G401 (cell line): ENCODE results near the gene OPN3. TPM values are rescaled to one million over a fixed set of nuclear protein-coding genes. Genes with fewer than 3 reads are reported as not detected.

Experiments used
- DNase-seq: peaks from one replicate; pipeline ENCODE4 v3.0.0-alpha.2; 2015; ENCODE audit warnings: low spot score
- in situ Hi-C: cut with HindIII; loops from 2 replicates; pipeline ENCODE4 v1.10.0; 2016; ENCODE audit warnings: low sequenced_read_pairs, mixed read lengths
- total RNA-seq: library from RNA; depleted of rRNA; stranded (reverse); fragments of >200 nt; shearing (Covaris generic); gene quantifications from 2 replicates; pipeline ENCODE4 v1.2.3, GENCODE V29; 2014

OPN3 gene
- total RNA-seq, 1 experiment from 2014 or later: 14.4 TPM

DNA sequence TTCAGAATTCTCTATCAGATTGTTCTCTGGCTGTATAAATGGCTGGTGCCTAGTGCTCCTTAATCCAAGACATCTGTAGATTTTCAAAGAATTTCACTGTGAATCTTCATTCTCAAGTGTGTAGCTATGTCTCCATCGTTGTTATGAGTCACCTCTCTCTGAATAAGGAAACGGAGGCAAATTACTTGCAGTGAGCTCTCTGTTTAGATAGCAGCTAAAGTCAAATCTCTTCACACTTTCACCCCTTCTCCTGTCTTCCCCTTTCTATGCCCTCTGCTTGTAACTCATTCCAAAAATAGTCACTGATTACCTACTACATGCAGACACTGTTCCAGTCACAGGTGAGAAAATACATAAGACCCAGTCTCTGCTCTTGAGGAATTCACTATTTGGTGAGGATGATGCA, 39.7 kb downstream of the OPN3 start:
- in situ Hi-C loops: no loop called here
- DNase-seq: no peak

DNA sequence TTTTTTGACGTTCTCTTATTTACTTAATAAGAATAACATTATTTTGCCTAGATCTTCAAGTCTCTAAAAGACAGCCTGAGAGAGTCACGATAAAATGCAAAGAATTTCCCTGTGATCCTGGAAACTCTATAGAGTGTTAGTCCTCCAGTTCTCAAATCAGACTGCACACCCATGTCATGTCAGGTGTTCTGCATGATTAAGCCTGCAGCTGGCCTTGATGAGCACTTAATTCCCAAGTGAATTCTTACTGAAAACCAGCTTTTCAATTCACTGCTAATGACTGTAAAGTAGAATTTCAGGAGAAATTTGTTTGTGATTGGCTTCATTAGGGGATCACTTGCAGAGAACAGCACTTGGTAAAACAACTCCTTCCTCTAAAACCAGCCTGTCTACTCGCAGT, 41.9 kb downstream of the OPN3 start:
- DNase-seq: no peak
- in situ Hi-C loops: no loop called here

DNA sequence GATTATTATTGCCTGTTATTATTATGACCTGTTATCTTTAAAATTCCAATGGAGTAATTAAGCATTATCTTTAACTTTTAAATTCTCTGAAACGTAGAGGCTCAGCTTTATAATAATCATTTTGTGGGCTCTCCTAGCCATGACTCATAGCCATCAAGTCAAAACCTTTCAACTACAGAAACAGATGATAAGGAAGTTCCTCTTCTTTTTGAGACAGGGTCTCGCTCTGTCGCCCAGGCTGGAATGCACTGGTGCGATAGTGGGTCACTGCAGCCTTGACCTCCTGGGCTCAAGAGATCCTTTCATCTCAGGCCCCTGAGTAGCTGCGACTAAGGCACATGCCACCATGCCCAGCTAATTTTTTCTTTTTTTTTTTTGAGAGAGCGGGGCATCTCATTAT, 43.5 kb downstream of the OPN3 start:
- DNase-seq: no peak
- in situ Hi-C loops: no loop called here

DNA sequence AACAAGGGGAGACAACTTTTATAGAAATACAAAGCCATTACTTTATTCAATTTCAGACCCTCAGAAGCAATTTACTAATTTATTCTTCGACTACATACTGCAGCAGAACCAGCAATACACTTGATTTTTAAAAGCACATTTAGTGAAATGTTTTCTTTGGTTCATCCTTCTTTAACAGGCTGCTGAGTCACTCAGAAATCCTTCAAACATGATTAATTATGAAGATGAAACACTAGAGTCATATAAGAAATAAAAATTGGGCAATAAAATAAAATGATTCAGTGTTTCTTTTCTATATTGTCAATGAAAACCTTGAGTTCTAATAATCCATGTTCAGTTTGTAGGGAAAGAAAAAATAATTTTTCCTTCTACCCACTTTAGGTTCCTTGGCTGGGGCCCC, 47.0 kb downstream of the OPN3 start:
- in situ Hi-C loops: no loop called here
- no peak for DNase-seq

DNA sequence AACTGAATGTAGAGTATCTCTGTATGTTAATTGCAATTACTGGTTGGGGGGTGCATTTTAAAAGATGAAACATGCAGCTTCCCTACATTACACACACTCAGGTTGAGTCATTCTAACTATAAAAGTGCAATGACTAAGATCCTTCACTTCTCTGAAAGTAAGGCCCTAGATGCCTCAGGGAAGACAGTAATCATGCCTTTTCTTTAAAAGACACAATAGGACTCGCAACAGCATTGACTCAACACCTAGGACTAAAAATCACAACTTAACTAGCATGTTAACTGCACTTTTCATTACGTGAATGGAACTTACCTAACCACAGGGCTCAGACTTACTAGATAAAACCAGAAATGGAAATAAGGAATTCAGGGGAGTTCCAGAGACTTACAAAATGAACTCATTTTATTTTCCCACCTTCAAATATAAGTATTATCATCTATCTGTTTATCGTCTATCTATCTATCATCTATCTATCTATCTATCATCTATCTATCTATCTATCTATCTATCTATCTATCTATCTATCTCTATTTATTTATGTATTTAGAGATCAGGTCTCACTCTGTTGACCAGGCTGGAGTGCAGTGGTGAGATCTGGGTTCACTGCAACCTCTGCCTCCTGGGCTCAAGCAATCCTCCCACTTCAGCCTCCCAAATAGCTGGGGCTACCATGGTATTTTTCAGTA, 47.8 kb downstream of the OPN3 start:
- DNase-seq: no peak
- in situ Hi-C loops: no loop called here

DNA sequence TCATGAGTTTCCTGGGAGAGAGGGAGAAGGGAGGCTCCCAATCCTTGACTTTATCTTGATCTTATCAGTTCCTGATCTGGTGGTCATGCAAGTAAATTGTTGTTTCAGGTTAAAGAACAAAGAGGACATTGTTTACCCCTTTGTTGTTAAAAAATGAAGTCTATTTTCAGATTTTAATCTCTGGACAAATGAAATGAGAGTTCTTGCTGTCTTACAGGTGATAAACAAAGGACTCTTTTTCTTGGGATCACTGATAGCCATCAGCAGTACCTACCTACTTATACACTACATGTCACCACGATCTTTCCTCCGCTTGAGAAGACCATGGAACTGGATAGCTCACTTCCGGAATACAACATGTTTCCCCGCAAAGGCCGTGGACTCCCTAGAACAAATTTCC, 48.4 kb downstream of the OPN3 start:
- no peak for DNase-seq

DNA sequence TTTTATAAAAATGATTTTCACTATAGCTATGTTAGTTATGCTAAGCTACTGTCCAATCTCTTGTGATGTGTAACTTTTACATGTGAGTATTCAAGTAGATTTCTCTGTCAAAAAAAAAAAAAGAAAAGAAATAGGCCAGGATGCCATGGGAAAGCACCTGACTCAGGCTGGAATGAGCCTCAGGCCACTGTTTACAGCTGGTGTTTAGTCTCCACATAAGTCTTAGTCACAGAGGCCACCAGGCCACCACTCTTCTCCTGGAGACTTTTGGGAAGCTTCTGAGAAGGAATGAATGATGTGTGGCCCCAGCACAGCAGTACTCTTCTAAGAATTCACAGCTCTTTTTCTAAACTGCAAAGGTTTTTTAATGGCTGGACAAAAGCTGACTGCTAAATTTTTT, 48.9 kb downstream of the OPN3 start:
- in situ Hi-C loops: no loop called here
- DNase-seq: no peak

More for the DNA sequence above, 48.4 kb downstream of the OPN3 start:
- in situ Hi-C loops: no loop called here

DNA sequence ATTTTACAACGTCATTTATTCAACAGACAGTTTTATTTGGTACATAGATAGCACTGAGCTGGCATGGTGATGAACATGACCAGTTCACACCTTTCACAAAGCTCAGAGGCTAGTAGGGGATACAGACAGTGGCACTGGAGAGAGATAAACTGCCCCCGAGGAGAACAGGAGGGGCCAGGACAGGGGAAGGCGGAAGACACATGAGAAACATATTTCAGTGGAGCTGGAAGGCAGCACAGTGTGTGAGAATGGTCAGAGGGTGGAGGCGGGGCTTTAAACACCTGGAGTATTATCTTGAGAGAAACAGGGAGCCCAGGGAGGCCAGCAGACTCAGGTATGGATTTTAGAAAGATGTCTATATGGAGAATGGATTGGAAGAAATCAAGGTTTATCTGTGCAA, 49.5 kb downstream of the OPN3 start:
- in situ Hi-C loops: no loop called here
- DNase-seq: no peak

DNA sequence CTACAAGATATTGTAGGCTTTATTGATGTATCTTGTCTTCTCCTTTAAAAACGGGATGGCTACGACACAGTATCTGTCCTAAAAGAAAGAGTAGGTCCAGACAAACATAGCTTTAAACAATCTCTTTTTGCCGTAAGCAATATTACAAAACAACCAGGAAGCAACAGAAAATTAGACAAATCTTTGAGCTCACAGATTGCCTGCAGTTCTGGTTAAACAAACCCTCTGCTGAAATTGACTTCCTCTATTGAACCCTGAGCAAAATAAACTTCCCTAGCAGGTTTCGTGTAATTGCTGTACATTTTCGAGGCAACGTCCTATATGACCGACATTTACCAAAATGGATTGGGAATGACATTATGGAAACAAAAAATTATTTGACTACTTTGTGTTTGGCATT, 50.6 kb downstream of the OPN3 start:
- no peak for DNase-seq
- in situ Hi-C loops: no loop called here

DNA sequence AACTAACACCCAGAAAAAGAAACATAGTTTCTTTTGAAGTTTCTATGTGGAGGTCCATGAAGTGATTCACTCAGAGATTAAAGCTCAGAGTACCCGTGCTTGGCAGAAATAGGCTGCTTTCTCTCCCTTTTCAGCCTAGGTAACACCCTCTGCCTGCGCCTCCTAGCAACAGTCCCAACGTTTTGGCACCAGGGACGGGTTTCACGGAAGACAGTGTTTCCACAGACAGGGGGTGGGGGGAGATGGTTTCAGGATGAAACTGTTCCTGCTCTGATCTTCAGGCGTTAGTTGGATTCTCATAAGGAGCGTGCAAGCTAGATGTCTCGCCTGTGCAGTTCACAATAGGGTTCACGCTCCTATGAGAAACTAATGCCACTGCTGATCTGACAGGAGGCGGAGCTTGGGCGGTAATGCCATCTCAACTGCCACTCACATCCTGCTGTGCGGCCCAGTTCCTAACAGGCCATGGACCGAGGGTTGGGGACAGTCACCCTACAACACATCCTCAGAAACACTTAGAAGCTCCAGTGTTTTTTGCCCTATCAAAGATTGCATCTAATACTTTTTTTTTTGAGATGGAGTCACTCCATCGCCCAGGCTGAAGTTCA, 53.2 kb downstream of the OPN3 start:
- in situ Hi-C loops: no loop called here
- DNase-seq: peak; percentile 25

DNA sequence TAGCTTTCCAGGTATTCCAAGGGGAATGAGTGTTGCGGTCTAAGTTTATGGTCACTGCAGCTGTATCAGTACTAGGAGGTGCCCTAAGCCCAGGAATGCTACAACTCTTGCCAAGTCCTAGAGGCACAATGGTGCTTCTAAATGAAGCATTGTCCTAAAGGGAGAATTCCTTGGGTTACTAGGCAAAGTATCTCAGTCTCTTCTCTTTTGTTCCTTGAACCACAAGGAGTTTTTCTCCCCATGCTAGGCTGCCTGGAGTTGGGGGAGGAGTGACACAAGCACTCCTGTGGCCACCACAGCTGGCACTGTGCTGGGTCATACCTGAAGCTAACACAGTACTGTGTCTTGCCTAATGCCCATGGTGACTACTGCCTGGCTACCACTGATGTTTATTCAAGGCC, 57.2 kb downstream of the OPN3 start:
- in situ Hi-C loops: no loop called here
- DNase-seq: no peak

DNA sequence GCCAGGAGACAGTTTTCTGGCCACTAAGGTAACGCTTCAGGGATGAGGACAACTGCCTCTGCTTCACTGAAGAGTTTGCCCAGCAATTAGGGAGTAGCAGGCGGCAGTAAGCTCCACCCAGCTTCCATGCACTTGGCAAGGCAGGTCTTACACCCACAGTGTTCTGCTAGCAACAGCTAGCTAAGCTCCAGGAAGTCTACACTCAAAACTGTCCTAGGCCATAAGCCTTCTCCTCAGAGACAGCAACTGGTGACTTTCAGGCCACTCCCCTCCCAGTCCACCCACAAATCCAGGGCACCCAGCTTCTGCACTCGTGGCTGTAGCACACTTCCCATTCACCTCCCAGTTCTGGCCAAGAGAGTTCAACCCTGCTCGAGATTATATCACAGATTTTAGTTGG, 60.7 kb downstream of the OPN3 start:
- DNase-seq: no peak
- in situ Hi-C loops: no loop called here

DNA sequence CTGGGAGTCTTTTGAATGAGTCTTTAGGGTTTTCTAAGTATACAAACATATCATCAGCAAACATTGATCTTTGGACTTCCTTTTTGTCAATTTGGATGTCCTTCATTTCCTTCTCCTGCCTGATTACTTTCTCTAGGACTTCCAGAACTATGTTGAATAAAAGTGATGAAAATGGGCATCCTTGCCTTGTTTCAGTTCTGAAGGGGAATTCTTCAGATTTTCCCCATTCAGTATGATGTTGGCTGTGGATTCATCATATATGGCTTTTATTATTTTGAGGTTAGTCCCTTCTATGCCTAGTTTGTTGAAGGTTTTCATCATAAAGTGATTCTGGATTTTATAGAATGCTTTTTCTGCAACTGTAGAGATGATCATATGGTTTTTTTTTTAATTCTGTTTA, 66.0 kb downstream of the OPN3 start:
- DNase-seq: no peak
- in situ Hi-C loops: no loop called here

DNA sequence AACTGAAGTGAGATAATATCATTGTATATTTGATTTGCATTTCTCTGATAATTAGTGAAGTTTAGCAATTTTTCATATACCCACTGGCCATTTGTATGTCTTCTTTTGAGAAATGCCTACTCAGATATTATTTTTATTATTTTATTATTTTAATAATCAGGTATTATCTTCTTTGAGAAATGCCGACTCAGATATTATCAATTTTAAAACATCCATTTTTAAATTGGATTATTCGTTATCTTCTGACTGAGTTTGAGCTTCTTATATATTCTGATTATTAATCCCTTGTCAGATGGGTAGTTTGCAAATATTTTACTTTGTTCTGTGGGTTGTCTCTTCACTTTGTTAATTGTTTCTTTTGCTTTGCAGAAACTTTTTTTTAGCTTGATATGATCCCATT, 70.3 kb downstream of the OPN3 start:
- DNase-seq: no peak
- in situ Hi-C loops: no loop called here

DNA sequence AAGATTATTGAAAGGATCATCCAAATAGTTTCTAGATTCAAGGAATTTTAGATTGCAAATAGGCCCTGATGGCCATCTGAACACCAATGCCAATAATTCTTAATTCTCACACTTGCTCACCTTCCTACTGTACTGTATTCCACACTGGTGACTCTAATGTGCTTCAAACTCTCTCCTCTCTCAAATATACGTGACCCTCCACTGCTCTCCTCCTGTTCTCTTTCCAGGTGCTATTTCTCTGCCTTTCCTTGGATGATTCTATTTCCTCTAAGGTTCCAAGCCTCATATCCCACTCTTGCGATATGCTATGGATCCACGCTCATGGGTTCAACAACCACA, 79.4 kb downstream of the OPN3 start:
- in situ Hi-C loops: no loop called here
- no peak for DNase-seq

DNA sequence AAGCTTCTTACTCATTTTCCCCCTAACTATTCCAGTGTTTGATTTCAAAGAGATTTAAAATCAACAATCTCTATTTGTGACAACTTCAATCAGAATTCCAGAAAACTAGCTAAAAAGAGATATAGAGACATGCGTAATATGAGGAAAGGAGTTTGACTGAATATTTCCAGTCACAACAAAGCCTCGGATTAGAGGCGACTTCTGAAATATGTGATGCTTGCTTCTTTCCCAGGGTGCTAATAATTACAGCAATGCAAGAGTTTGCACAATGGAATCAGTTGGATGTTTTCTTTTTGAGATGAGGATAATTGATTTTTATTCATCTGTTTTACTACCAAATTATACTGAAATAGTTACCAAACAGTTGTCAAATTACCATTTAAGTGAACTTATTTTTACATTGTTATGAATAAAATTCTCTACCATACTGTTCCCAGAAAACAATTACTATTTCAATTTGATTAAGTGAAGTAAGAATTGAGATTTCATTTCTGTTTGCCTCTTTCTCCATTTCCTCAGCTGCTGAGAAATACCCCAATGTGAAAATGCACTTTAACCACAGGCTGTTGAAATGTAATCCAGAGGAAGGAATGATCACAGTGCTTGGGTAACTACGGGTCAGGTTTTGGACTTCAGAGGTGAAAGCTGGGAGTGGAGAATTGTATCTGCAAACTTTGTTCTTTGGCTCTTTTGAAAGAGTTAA, 79.9 kb downstream of the OPN3 start:
- no peak for DNase-seq
- in situ Hi-C loops: no loop called here

DNA sequence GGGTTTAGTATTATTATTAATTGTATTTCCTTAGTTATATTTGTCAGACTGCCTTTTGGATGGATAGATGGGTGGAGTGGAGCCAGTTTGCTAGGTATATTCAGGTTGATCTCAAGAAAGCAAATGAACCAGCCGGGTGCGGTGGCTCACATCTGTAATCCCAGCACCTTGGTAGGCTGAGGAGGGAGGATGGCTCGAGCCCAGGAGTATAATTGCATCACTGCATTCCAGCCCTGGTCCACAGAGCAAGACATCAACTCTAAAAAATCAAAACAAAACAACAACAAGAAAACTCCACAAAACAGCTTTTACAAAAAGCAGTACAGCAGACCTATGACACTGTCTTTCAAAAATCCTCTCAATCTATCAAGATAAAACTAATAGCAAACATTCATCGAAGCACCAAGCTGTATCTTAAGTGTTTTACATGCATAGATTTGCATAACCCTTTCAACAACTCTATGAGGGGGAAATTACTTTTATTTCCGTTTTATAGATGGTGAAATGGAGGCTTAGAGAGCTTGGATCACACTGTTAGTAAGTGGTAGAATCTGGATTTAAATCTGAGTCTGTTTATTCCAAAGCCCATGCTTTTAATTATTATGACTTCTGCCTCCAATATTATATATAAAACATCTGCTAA, 82.5 kb downstream of the OPN3 start:
- no peak for DNase-seq
- in situ Hi-C loops: no loop called here

DNA sequence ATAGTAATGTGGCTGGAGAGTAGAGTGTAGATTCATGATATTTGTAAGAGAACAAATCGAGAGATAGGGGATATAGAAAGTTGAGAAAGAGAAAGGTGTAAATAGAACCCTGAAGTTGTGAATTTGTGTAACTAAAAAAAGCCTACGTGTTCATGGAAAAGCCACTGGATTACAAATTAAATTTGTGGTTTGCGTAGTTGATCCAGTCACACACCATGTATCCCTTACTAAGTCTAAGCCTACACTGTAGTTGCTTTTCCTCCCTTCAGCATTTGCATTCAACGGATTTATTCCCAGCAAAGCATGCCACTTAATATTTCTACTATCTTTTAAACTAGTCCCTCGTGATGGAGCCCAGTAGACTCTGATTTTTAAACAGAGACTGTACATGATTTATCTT, 83.1 kb downstream of the OPN3 start:
- in situ Hi-C loops: no loop called here
- no peak for DNase-seq

DNA sequence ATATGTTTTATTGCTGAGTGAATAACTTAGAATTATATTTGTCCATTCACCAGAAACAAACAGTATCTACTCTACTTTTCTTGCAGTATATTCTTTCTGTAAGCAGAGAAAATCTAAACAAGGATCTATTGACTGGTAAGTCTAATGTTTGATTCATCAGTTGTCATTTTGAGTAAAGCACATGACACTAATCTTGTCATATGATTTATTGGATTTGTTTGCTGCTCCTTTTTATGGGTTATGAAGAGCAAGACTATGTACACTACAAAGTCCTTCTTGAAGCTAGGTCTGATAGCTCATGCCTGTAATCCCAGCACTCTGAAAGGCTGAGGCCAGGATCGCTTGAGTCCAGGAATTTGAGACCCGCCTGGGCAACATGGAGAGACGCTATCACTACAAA, 84.6 kb downstream of the OPN3 start:
- no peak for DNase-seq
- in situ Hi-C loops: no loop called here

DNA sequence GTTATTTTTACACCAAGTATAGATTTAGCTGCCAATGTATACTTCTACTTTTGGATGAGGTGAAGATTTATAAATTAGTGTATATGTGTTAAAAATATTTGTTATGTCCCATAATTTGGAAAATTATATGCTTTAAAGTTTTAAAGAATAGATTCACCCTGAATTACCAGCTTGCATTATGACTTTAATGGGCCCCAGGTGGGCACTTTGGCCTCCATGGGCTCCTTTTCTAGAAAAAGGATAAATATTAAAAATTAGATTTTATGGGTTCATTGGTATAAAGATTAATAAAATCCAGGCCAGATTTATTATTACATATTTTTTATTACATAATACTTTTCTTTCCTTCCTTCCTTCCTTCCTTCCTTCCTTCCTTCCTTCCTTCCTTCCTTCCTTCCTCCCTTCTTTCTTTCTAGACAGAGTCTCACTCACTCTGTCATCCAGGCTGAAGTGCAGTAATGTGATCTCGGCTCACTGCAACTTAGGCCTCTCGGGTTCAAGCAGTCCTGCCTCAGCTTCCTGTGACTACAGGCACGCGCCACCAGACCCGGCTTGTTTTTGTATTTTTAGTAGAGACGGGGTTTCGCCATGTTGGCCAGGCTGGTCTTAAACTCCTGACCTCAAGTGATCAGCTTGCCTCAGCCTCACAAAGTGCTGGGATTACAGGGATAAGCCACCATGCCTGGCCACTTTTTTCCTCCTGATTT, 86.1 kb downstream of the OPN3 start:
- no peak for DNase-seq
- in situ Hi-C loops: no loop called here
